Ovary (tissue), 9 donors: ENCODE results near the gene MAN1A2. TPM values are rescaled to one million over a fixed set of nuclear protein-coding genes. Genes with fewer than 3 reads are reported as not detected.

ENCODE experiments used
- DNase-seq, 5 donors: peaks; one replicate each; pipeline ENCODE4 v3.0.0-alpha.2; 2019 to 2020
- H3K27ac ChIP-seq, 2 donors: fragments of 200-600 bp; one replicate each; pipeline versions ENCODE4 v1.5.1 to v1.8.0; 2019 to 2022
- H3K27me3 ChIP-seq: fragments of 200-600 bp; one replicate; pipeline ENCODE4 v1.8.0; 2022
- H3K36me3 ChIP-seq: fragments of 200-600 bp; sonication (generic); one replicate; pipeline ENCODE4 v1.5.1; 2019
- H3K4me1 ChIP-seq: one replicate; pipeline ENCODE4 v1.8.1; 2013; ENCODE audit warnings: mild to moderate bottlenecking, moderate library complexity; ENCODE audit not compliant: insufficient read depth
- H3K4me3 ChIP-seq: fragments of 200-600 bp; sonication (generic); one replicate; pipeline ENCODE4 v1.5.1; 2017
- H3K9me3 ChIP-seq, 2 donors: fragments of 200-600 bp in 1 of 2; sonication (generic) in 1 of 2; one replicate each; pipeline versions ENCODE4 v1.5.1 to v1.8.1; 2013 to 2019; ENCODE audit warnings: mild to moderate bottlenecking in 1 of 2, moderate library complexity in 1 of 2
- CTCF ChIP-seq, 3 donors: fragments of 450-650 bp in 2 of 3; fragments of 200-600 bp in 1 of 3; IDR thresholded peaks; one replicate each; pipeline versions ENCODE4 v1.5.1 to v1.8.0; 2016 to 2022; ENCODE audit warnings: antibody characterized with exemption in 3 of 3, mild to moderate bottlenecking in 1 of 3
- EP300 ChIP-seq: sonication (generic); formaldehyde crosslinking; IDR thresholded peaks from one replicate; pipeline ENCODE4 v1.6.1; 2017; ENCODE audit warnings: antibody characterized with exemption
- POLR2A ChIP-seq: fragments of 450-650 bp; IDR thresholded peaks from one replicate; pipeline ENCODE4 v1.6.1; 2017; ENCODE audit warnings: antibody characterized with exemption, mild to moderate bottlenecking, moderate library complexity
- WGBS, 3 donors: extraction: QIAGEN DNeasy Blood & Tissue Kit in 1 of 3; methylation state at CpG; one replicate each; pipeline versions ENCODE4 v1.1.5 to v1.1.7; 2013 to 2017; 5-methylcytosine and 5-hydroxymethylcytosine counted together
- intact Hi-C, 4 donors: fragments of 100-400 bp; cut with DNase I; formaldehyde crosslinking; loops; one replicate each; pipeline versions ENCODE4 v1.11.0 to v1.15.1; 2022 to 2023
- polyA plus RNA-seq, 2 donors: library from polyadenylated mRNA; stranded (reverse); fragments of 200-250 nt in 1 of 2; fragments of 350-450 nt in 1 of 2; fragmentation: Illumina TruSeq in 1 of 2; extraction: RNeasy Lipid Tissue Mini Kit (QIAGEN cat#74804) in 1 of 2; gene quantifications; one replicate each; pipeline ENCODE4 v1.2.3, GENCODE V29; 2013 to 2014
- total RNA-seq, 7 donors: library from RNA; depleted of rRNA in 2 of 7; stranded (reverse); fragments of >200 nt in 2 of 7; fragmentation: NEBNext Ultra II Directional in 3 of 7; extraction: Animal tissue kit (Norgen Biotek cat#: 25700) in 3 of 7; gene quantifications; one replicate each; pipeline versions ENCODE4 v1.1.0 to v1.2.4, GENCODE V29; 2016 to 2023
- donor health status: DM: no; HTN: no; CAD: no; lungs with moderate emphysema.
- donor health status: DM: no; HTN: no; CAD: no.
- donor health status: Bipolar disorder and iron deficiency.
- donor health status: DM: yes; HTN: yes; CAD: no.
- donor health status: DM: no; HTN: no; CAD: no.
- donor health status: DM: yes; HTN: yes; CAD: no.

The MAN1A2 gene
- total and polyA plus RNA-seq, 9 donors: 9.3 to 59.9 (median 44.8) TPM

- Histone ChIP-seq H3K27ac (no peak overlapping the region), H3K36me3 (no peaks in the 10 kb centered on the region), H3K4me3 (no peak overlapping the region), H3K9me3 (no peaks in the 10 kb centered on the region), H3K27me3 (no peaks in the 10 kb centered on the region), H3K4me1 (no peaks in the 10 kb centered on the region)
- TF ChIP-seq CTCF (IDR thresholded peaks at IDR 0.05) (no peak), POLR2A (no peak), EP300 (no peak)
- 72 to 93% (median 77%) methylated on average over 8 of the region's 8 CpGs for WGBS, 3 donors
- intact Hi-C loops: no loop called here
- DNase-seq: no peak
Measured at GRCh38 chr1:117570988-117571409, 203.8 kb downstream of the MAN1A2 start.

GRCh38 chr1:117571496-117571895 is 204.2 kb downstream of the MAN1A2 start:
- DNase-seq: no peak
- intact Hi-C loops: no loop called here
- Histone ChIP-seq H3K4me3 (no peak overlapping the region), H3K27ac (no peak overlapping the region), H3K27me3 (no peaks in the 10 kb centered on the region), H3K4me1 (no peaks in the 10 kb centered on the region), H3K36me3 (no peaks in the 10 kb centered on the region), H3K9me3 (no peaks in the 10 kb centered on the region)
- no peak for TF ChIP-seq EP300
- 79 to 92% (median 86%) methylated on average over 5 of the region's 5 CpGs for WGBS, 3 donors

- H3K27me3 ChIP-seq: no peaks in the 10 kb centered on the region
- DNase-seq: no peak
- intact Hi-C loops: no loop called here
- H3K4me1 ChIP-seq: no peaks in the 10 kb centered on the region
- no peak overlapping the region for H3K4me3 ChIP-seq
- 70 to 91% (median 82%) methylated on average over 4 of the region's 4 CpGs for WGBS, 3 donors
- H3K27ac ChIP-seq: no peak overlapping the region
- no peaks in the 10 kb centered on the region for H3K36me3 ChIP-seq
- TF ChIP-seq POLR2A (no peak), CTCF (IDR thresholded peaks at IDR 0.05) (no peak), EP300 (no peak)
- H3K9me3 ChIP-seq: no peaks in the 10 kb centered on the region
Measured at GRCh38 chr1:117572546-117572945, 205.3 kb downstream of the MAN1A2 start.

GRCh38 chr1:117573386-117574023 is 206.3 kb downstream of the MAN1A2 start:
- no peak for TF ChIP-seq EP300
- TF ChIP-seq POLR2A: no peak
- TF ChIP-seq CTCF (IDR thresholded peaks at IDR 0.05): no peak
- peak in 3 of 5 donors; percentile 27 to 43 (median 30) for DNase-seq
- H3K27me3 ChIP-seq: no peaks in the 10 kb centered on the region
- WGBS, 3 donors: 36 to 39% (median 37%) methylated on average over 10 of the region's 10 CpGs
- H3K27ac ChIP-seq: no peak overlapping the region
- H3K36me3 ChIP-seq: no peaks in the 10 kb centered on the region
- intact Hi-C loops: no loop called here
- no peaks in the 10 kb centered on the region for H3K4me1 ChIP-seq
- H3K9me3 ChIP-seq: no peaks in the 10 kb centered on the region
- no peak overlapping the region for H3K4me3 ChIP-seq

GRCh38 chr1:117574161-117574835 is 207.0 kb downstream of the MAN1A2 start:
- TF ChIP-seq EP300 (no peak), POLR2A (no peak), CTCF (IDR thresholded peaks at IDR 0.05) (no peak)

More at GRCh38 chr1:117574161-117574835, 207.0 kb downstream of the MAN1A2 start:
- DNase-seq: no peak
- H3K27me3 ChIP-seq: no peaks in the 10 kb centered on the region
- no peaks in the 10 kb centered on the region for H3K9me3 ChIP-seq
- intact Hi-C loops: no loop called here
- no peaks in the 10 kb centered on the region for H3K36me3 ChIP-seq
- no peak overlapping the region for H3K27ac ChIP-seq
- no peak overlapping the region for H3K4me3 ChIP-seq
- H3K4me1 ChIP-seq: no peaks in the 10 kb centered on the region
- 78 to 92% (median 88%) methylated on average over 5 of the region's 5 CpGs for WGBS, 3 donors
